GM21737 (cell line): ENCODE measurements around the gene IRF9.

ENCODE experiments used
- ATAC-seq: cut with Tn5 transposase; IDR thresholded peaks from one replicate; pipeline ENCODE4 v1.9.1; 2021; ENCODE audit warnings: mild to moderate bottlenecking, moderate library complexity; ENCODE audit not compliant: unreplicated experiment

IRF9 gene

DNA sequence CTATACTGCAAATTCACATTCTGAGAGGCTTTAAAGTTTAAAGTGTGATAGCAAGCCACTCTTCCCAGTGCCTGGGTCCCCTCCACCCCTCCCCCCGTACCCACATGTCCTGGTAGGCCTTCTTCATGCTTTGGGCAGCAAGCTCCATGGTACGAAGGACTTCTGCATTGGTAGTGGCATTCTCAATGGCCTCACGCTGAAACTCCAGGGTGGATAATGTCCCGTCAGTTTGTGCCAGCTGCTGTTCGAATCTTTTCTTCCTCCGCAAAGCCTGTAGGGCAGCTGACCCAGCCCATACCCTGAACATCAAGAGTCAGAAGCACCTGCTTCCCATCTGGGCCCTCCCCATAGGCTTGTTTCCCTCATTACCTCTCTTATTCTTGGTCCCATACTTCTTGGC is 50.2 kb downstream of the IRF9 start:
- no peak for ATAC-seq

DNA sequence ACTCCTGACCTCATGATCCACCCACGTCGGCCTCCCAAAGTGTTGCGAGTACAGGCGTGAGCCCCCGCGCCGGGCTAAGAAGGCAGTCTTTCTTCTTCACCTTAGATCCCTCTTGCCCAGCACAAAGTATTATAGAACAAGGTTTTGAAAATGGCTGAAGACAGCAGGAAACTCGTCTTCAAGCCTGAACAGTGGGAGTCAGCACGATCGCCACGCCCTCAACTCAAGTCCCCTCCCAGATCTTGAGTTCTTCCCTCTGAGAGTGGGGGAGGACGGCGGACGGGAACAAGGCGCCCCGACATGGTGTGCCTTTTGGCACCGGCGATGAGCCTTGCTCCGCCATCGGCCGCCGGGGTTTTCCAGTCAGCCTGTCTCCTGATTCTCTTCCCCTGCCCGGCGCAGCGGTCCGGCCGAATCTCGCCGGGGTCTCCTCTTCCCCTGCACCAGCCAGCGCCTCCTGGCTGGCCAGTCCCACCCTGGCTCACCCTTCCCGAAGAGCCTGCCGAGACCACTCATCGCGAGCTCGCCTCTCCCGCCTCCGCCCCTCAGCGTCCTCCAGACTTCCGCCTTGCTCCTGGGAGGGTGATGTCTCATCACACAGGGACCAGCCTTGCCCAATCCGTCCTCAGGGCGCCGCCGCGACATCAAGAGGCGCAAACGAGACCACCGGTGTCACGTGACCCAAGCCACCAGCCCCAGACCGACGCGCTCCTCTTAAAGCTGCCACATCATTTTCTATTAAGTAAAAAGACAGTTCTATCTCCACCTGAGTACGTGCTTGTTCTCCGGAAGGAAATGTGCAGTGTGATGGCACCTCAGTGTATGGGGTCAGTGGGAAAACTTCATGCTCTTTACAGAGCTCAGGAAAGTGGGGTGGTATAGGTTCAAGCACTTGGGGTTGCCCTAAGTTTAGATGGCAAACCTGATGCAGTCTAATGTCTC is 52.1 kb downstream of the IRF9 start, which contains the start of gene CHMP4A:
CHMP4A (minus strand) TSS at position 565 of the 942 bp plus-strand sequence; CDS start at position 516, 49 bp downstream.
- peak; percentile 78 for ATAC-seq

DNA sequence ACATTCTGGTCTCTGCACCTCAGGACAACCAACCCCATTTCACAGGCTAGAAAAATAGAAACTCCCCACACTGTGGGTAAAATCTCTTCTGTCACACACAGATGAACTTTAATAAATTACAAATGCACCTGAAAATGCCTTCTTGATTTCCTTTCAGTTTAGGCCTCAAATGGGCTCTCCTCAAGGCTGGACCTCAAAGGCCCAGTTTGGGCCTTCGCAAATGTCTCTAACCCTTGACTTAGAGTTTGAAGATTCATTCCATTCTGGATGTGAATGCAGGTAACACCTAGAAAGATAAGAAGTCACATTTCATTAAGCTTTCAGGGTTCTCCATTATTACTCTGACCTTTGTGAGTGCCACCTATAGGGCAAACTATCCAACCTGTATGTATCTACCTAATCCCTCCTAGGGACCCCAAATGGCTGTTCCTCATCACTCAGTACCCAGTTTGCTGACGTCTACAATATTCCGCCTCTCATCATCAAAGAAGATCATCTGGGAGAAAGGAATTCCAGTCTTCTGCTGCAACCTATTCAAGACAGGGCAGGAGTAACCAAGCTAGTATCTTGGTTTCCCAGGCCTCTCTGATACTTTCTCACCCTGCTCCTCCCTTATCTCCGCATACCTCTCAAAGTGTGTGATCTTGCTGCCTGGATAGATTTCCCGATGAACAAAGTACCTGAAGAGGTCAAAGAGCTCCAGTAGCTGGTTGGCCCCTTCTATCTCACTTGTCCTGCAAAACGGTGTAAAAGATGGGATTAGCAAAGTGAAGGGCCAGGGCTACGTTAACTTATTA is 53.0 kb downstream of the IRF9 start:
- no peak for ATAC-seq

DNA sequence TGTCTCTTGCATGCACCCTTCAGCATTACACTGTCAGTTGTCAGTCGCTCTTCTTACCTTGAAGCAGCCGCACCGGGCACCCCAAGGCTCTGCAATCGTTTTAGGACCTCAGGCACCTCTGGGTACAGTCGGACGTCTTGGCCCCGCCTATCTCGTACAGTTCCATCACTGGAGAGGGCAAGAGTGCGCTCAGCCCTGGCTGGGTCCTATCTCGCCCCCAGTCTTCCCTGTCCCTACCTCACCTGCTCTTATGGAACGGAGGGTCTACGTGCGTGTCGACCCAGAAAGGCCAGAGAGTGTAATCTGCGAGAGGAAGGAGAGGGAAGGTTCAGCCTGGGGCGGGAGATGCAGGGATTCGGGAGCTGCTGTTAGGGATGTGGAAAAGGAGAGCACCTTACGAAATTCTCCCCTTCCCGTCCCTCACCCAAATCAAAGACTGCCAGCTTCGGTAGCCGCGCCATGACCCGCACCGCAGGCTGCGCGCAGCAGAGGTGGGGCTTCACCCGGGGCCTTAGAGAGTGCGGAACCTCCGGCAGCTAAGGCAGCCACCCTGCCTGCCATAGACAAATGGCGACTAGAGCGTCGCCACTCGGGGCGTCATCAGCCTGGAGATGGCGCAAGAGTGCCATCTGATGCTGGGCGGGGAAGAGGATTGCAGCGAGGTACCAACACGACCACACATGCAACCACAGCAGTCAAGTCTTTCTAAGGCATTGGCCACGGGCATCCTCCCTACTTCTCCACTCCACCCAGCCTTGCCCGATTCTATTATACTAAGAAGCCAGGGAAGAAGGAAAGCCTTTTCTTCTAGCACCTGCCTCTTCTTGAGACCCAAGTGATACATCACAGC is 54.7 kb downstream of the IRF9 start, which contains the start of gene MDP1:
MDP1 (minus strand) TSS at position 572 of the 850 bp plus-strand sequence; CDS start at position 461, 111 bp downstream.
- peak; percentile 55 for ATAC-seq
